ENCODE results near the gene SRD5A1. TPM values are rescaled to one million over a fixed set of nuclear protein-coding genes. Genes with fewer than 3 reads are reported as not detected.

Gene SRD5A1
- total RNA-seq, 3 donors from 2014 or later: 3.6 to 10.6 (median 7.0) TPM

- H3K36me3 ChIP-seq: no peaks in the 10 kb centered on the region
- no peak overlapping the region for H3K4me3 ChIP-seq
- peaks cover 0 to 9% of the 10 kb centered on the region in 2 donors for H3K27me3 ChIP-seq
- intact Hi-C loops (cut with DNase I; ENCODE audit: low total_unique reads): loop anchor here (10.0 kb wide), 1 partner anchor 69 kb away; the partner anchor contains the start of genes NSUN2 and SRD5A1
- H3K9me3 ChIP-seq: no peaks in the 10 kb centered on the region
- H3K27ac ChIP-seq: peak overlapping the region; percentile 77 to 84
- no peak for DNase-seq (ENCODE audit: low spot score in 2 of 2)
- H3K4me1 ChIP-seq: peaks cover 0 to 12% of the 10 kb centered on the region in 2 donors
- TF ChIP-seq POLR2AphosphoS5 (IDR thresholded peaks at IDR 0.05) (no peak), POLR2A (IDR thresholded peaks at IDR 0.05) (no peak), CTCF (IDR thresholded peaks at IDR 0.05) (no peak)
Measured at GRCh38 chr5:6703806-6704205, 70.6 kb downstream of the SRD5A1 start.

GRCh38 chr5:6704361-6704851, 71.2 kb downstream of the SRD5A1 start:
- Histone ChIP-seq H3K27me3 (peaks cover 0 to 8% of the 10 kb centered on the region in 2 donors), H3K4me3 (no peak overlapping the region), H3K4me1 (peaks cover 0 to 12% of the 10 kb centered on the region in 2 donors), H3K9me3 (no peaks in the 10 kb centered on the region), H3K36me3 (no peaks in the 10 kb centered on the region), H3K27ac (peak overlapping the region; percentile 77 to 84)
- peak in 1 of 2 donors; percentile 67 for DNase-seq (ENCODE audit: low spot score in 2 of 2)
- intact Hi-C loops (cut with DNase I; ENCODE audit: low total_unique reads): loop anchor here (10.0 kb wide), 1 partner anchor 70 kb away; the partner anchor contains the start of genes NSUN2 and SRD5A1
- no peak for TF ChIP-seq POLR2AphosphoS5 (IDR thresholded peaks at IDR 0.05)
- no peak for TF ChIP-seq POLR2A (IDR thresholded peaks at IDR 0.05)
- TF ChIP-seq CTCF (IDR thresholded peaks at IDR 0.05): no peak

GRCh38 chr5:6705088-6705487, 71.8 kb downstream of the SRD5A1 start:
- H3K27ac ChIP-seq: peak overlapping the region; percentile 77 to 84
- no peak for DNase-seq (ENCODE audit: low spot score in 2 of 2)
- H3K4me3 ChIP-seq: no peak overlapping the region
- TF ChIP-seq POLR2AphosphoS5 (IDR thresholded peaks at IDR 0.05): no peak
- TF ChIP-seq CTCF (IDR thresholded peaks at IDR 0.05): no peak
- TF ChIP-seq POLR2A (IDR thresholded peaks at IDR 0.05): no peak
- peaks cover 0 to 8% of the 10 kb centered on the region in 2 donors for H3K27me3 ChIP-seq
- H3K9me3 ChIP-seq: no peaks in the 10 kb centered on the region
- intact Hi-C loops (cut with DNase I; ENCODE audit: low total_unique reads): loop anchor here (10.0 kb wide), 1 partner anchor 70 kb away; the partner anchor contains the start of genes NSUN2 and SRD5A1
- H3K4me1 ChIP-seq: peaks cover 0 to 12% of the 10 kb centered on the region in 2 donors
- H3K36me3 ChIP-seq: no peaks in the 10 kb centered on the region

- Histone ChIP-seq H3K4me1 (peaks cover 0 to 12% of the 10 kb centered on the region in 2 donors), H3K27me3 (peaks cover 0 to 8% of the 10 kb centered on the region in 2 donors), H3K27ac (no peak overlapping the region), H3K36me3 (no peaks in the 10 kb centered on the region), H3K9me3 (no peaks in the 10 kb centered on the region), H3K4me3 (no peak overlapping the region)
- TF ChIP-seq POLR2AphosphoS5 (IDR thresholded peaks at IDR 0.05) (no peak), CTCF (IDR thresholded peaks at IDR 0.05) (no peak), POLR2A (IDR thresholded peaks at IDR 0.05) (no peak)
- intact Hi-C loops (cut with DNase I; ENCODE audit: low total_unique reads): loop anchor here (10.0 kb wide), 1 partner anchor 71 kb away; the partner anchor contains the start of genes NSUN2 and SRD5A1
- DNase-seq (ENCODE audit: low spot score in 2 of 2): peak in 1 of 2 donors; percentile 10
Measured at GRCh38 chr5:6705959-6706358, 72.7 kb downstream of the SRD5A1 start.

- no peak overlapping the region for H3K27ac ChIP-seq
- H3K36me3 ChIP-seq: no peaks in the 10 kb centered on the region
- peaks cover 0 to 18% of the 10 kb centered on the region in 2 donors for H3K4me1 ChIP-seq
- no peak for DNase-seq (ENCODE audit: low spot score in 2 of 2)
- intact Hi-C loops (cut with DNase I; ENCODE audit: low total_unique reads): loop anchor here (10.0 kb wide), 1 partner anchor 73 kb away; the partner anchor contains the start of genes NSUN2 and SRD5A1
- H3K27me3 ChIP-seq: peaks cover 0 to 8% of the 10 kb centered on the region in 2 donors
- no peak overlapping the region for H3K4me3 ChIP-seq
- H3K9me3 ChIP-seq: no peaks in the 10 kb centered on the region
- no peak for TF ChIP-seq POLR2A (IDR thresholded peaks at IDR 0.05)
- no peak for TF ChIP-seq CTCF (IDR thresholded peaks at IDR 0.05)
- no peak for TF ChIP-seq POLR2AphosphoS5 (IDR thresholded peaks at IDR 0.05)
Measured at GRCh38 chr5:6707852-6708251, 74.6 kb downstream of the SRD5A1 start.
